Stimulated activated CD4-positive, alpha-beta T cell treated with anti-CD3 and anti-CD28 coated beads, TNF-alpha, amount 100 ng/mL, for 48 hours (primary cell): ENCODE measurements around the gene ZNF844.
A peak's percentile ranks its signal among the peaks of the same experiment; 100 is the strongest.
"Not testable (repeated sequence)": the region's sequence is repeated elsewhere in the genome, so short reads cannot be mapped to it uniquely, and the experiment has no call there.

ENCODE experiments used
- DNase-seq, 3 donors: peaks; one replicate each; pipeline ENCODE4 v3.0.0-alpha.2; 2020; ENCODE audit warnings: low read depth in 3 of 3

The ZNF844 gene

GRCh38 chr19:12092065-12092867 lies 27.7 kb downstream of the ZNF844 start:
- peak; percentile 53 to 73 (median 56) for DNase-seq

GRCh38 chr19:12092956-12093355 lies 28.4 kb downstream of the ZNF844 start:
- no peak for DNase-seq

DNA sequence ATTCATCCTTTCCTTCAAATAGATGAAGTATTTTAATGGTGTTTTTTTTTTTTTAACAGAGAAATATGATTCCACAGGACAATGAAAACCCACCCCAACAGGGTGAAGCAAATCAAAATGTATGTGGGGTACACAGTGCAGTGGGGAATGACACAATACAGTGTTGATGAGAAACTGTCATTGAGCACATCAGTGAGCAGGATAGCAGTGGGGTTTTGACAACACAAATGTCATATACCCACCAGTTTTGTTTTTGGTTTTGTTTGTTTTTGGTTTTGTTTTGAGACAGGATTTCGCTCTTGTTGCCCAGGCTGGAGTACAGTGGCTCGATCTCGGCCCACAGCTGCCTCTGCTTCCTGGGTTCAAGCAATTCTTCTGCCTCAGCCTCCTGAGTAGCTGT lies 29.2 kb downstream of the ZNF844 start:
- no peak for DNase-seq

DNA sequence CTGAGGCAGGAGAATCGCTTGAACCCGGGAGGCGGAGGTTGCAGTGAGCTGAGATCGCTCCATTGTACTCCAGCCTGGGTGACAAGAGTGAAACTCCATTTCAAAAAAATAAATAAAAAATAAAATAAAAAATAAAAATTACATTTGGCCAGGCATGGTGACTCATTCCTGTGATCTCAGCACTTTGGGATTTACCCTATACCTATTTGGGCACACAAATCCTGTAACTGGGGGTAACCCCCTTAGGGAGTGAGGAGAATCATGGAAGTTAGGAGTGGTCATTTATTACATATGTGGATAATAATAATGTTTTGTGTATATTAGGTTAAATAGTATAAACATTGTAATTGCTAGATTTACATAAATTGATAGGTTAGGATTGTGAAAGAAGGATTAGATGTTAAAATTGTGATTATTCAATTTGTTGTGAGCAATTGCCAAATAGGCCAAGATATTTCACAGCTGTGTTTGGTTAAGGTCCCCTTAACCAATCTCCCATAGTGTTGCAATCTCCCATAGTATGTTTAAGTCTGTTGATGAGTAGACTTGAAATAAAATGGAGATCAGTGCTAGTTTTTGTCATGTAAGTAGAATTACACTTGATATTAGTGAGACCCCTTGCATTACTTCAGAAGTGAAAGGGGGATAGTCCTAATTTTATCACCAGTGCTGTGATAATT lies 30.7 kb downstream of the ZNF844 start:
- DNase-seq, result no peak

GRCh38 chr19:12098040-12098439 lies 33.5 kb downstream of the ZNF844 start:
- no peak for DNase-seq

- DNase-seq, result not testable (repeated sequence)
Measured at GRCh38 chr19:12103909-12104308, 39.4 kb downstream of the ZNF844 start.

- DNase-seq, result no peak
Measured at GRCh38 chr19:12111176-12111575, 46.6 kb downstream of the ZNF844 start.

DNA sequence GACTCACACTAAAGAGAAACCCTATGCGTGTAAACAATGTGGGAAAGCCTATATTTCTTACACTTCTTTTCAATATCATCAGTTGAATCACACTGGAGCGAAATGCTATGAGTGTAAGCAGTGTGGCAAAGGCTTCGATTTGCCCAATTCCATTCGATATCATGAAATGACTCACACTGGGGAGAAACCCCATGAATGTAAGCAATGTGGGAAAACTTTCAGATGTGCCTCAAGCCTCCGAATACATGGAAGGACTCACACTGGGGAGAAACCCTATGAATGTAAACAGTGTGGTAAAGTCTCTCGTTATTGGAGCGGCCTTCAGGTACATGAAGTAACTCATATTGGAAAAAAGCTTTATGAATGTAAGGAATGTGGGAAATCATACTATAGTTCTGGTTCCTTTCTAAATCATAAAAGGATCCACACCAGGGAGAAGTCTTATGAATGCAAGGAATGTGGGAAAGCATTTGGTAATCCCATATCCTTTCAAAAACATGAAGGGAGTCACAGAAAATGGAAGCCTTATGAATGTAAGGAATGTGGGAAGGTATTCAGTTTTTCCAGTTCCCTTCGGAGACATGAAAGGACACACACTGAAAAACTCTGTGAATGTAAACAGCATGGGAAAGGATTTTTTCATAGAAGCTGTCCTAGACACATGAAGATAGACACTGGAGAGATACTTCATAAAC lies 47.6 kb downstream of the ZNF844 start:
- no peak for DNase-seq

DNA sequence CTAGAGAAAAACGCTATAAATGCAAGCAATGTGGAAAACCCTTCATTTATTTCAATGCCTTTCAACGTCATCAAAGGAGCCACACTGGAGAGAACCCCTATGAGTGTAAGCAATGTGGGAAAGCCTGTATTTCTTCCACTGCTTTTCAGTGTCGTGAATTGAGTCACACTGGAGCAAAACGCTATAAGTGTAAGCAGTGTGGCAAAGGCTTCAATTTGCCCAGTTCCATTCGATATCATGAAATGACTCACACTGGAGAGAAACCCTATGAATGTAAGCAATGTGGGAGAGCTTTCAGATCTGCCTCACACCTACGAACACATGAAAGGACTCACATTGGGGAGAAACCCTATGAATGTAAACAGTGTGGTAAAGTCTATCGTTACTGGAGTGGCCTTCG lies 48.2 kb downstream of the ZNF844 start:
- peak in 1 of 3 donors; percentile 10 for DNase-seq

GRCh38 chr19:12113121-12113520 lies 48.6 kb downstream of the ZNF844 start:
- DNase-seq, result no peak

- no peak for DNase-seq
Measured at GRCh38 chr19:12117201-12117970, 52.9 kb downstream of the ZNF844 start.

- no peak for DNase-seq
Measured at GRCh38 chr19:12126707-12127106, 62.2 kb downstream of the ZNF844 start.
